HL-60 (cell line): ENCODE measurements around the gene SLC35A4.

ENCODE experiments used
- DNase-seq, 2 experiments: peaks; one replicate each; pipeline ENCODE4 v3.0.0-alpha.2; 2010 to 2020; ENCODE audit warnings: low read depth in 1 of 2, low spot score in 1 of 2
- H3K27ac ChIP-seq: fragments of 250-450 bp; sonication (Bioruptor Pico); replicated peaks from 2 replicates; pipeline ENCODE4 v1.5.1; 2020; ENCODE audit warnings: mild to moderate bottlenecking, moderate library complexity
- H3K27me3 ChIP-seq: fragments of 250-450 bp; sonication (Bioruptor Pico); 2 replicates; pipeline ENCODE4 v1.5.1; 2021; ENCODE audit warnings: mild to moderate bottlenecking, moderate library complexity; ENCODE audit not compliant: insufficient read depth, poor library complexity, severe bottlenecking
- H3K4me3 ChIP-seq: replicated peaks from 2 replicates; pipeline ENCODE4 v1.5.1; 2011; ENCODE audit warnings: mild to moderate bottlenecking, control low read depth, low read length; ENCODE audit not compliant: insufficient read depth
- GABPA ChIP-seq: IDR thresholded peaks from 2 replicates; pipeline ENCODE4 v1.6.1; 2012; ENCODE audit warnings: low read depth
- POLR2AphosphoS5 ChIP-seq: IDR thresholded peaks from 2 replicates; pipeline ENCODE4 v1.6.1; 2012; ENCODE audit warnings: low read depth
- REST ChIP-seq: IDR thresholded peaks from 2 replicates; pipeline ENCODE4 v1.6.1; 2012; ENCODE audit warnings: low read depth; ENCODE audit not compliant: insufficient replicate concordance
- SPI1 ChIP-seq: IDR thresholded peaks from 2 replicates; pipeline ENCODE4 v1.6.1; 2012; ENCODE audit warnings: low read depth, mild to moderate bottlenecking, borderline replicate concordance
- TF ChIP-seq, protein P1 (sequence below): IDR thresholded peaks from one replicate; pipeline ENCODE4 v1.5.1; 2011; ENCODE audit warnings: low read length, control low read depth, inconsistent platforms; ENCODE audit not compliant: insufficient read depth

Gene SLC35A4

DNA sequence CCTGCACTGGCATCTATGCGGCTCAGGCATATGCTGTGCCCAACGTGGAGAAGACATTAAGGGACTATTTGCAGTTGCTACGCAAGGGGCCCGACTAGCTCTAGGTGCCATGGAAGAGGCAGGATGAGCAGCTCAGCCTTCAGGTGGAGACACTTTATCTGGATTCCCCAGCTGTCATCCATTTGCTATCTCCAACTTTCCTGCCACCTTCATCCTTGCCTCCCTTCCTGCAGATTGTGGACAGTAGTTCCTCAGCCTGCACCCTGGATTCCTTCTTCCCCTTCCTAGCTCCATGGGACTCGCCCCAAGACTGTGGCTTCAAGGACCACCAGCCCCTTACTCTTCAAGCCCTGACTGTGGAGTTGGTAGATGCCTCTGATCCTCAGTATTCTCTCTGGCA, 2.0 kb downstream of the SLC35A4 start:
- no peaks in the 10 kb centered on the region for H3K27me3 ChIP-seq
- H3K4me3 ChIP-seq = no peak overlapping the region
- no peak for DNase-seq
- no peak overlapping the region for H3K27ac ChIP-seq
- TF ChIP-seq GABPA (no peak), SPI1 (no peak), POLR2AphosphoS5 (no peak), REST (no peak)
- TF ChIP-seq, protein P1, sequence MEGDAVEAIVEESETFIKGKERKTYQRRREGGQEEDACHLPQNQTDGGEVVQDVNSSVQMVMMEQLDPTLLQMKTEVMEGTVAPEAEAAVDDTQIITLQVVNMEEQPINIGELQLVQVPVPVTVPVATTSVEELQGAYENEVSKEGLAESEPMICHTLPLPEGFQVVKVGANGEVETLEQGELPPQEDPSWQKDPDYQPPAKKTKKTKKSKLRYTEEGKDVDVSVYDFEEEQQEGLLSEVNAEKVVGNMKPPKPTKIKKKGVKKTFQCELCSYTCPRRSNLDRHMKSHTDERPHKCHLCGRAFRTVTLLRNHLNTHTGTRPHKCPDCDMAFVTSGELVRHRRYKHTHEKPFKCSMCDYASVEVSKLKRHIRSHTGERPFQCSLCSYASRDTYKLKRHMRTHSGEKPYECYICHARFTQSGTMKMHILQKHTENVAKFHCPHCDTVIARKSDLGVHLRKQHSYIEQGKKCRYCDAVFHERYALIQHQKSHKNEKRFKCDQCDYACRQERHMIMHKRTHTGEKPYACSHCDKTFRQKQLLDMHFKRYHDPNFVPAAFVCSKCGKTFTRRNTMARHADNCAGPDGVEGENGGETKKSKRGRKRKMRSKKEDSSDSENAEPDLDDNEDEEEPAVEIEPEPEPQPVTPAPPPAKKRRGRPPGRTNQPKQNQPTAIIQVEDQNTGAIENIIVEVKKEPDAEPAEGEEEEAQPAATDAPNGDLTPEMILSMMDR = no peak

DNA sequence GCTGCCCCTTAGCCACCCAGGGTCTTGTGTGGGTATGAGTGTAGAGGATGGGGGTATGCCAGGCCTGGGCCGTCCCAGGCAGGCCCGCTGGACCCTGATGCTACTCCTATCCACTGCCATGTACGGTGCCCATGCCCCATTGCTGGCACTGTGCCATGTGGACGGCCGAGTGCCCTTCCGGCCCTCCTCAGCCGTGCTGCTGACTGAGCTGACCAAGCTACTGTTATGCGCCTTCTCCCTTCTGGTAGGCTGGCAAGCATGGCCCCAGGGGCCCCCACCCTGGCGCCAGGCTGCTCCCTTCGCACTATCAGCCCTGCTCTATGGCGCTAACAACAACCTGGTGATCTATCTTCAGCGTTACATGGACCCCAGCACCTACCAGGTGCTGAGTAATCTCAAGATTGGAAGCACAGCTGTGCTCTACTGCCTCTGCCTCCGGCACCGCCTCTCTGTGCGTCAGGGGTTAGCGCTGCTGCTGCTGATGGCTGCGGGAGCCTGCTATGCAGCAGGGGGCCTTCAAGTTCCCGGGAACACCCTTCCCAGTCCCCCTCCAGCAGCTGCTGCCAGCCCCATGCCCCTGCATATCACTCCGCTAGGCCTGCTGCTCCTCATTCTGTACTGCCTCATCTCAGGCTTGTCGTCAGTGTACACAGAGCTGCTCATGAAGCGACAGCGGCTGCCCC, 2.6 kb downstream of the SLC35A4 start:
- TF ChIP-seq REST = no peak
- no peak for TF ChIP-seq SPI1
- no peak for TF ChIP-seq GABPA
- TF ChIP-seq, protein P1 = no peak
- TF ChIP-seq POLR2AphosphoS5 = no peak
- Histone ChIP-seq H3K27ac (no peak overlapping the region), H3K27me3 (no peaks in the 10 kb centered on the region), H3K4me3 (no peak overlapping the region)
- no peak for DNase-seq

DNA sequence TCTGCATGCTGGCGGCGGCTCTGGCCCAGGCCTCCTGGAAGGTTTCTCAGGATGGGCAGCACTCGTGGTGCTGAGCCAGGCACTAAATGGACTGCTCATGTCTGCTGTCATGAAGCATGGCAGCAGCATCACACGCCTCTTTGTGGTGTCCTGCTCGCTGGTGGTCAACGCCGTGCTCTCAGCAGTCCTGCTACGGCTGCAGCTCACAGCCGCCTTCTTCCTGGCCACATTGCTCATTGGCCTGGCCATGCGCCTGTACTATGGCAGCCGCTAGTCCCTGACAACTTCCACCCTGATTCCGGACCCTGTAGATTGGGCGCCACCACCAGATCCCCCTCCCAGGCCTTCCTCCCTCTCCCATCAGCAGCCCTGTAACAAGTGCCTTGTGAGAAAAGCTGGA, 3.2 kb downstream of the SLC35A4 start:
- no peak overlapping the region for H3K27ac ChIP-seq
- TF ChIP-seq, protein P1 = no peak
- TF ChIP-seq REST = no peak
- TF ChIP-seq SPI1 = no peak
- no peak for TF ChIP-seq GABPA
- no peak for TF ChIP-seq POLR2AphosphoS5
- H3K27me3 ChIP-seq = no peaks in the 10 kb centered on the region
- no peak overlapping the region for H3K4me3 ChIP-seq
- no peak for DNase-seq
